ENCODE data around the gene SIGLEC8.

SIGLEC8 gene

GRCh38 chr19:51462276-51462675, 4.0 kb upstream of the SIGLEC8 start:
- ChIA-PET CTCF (no interaction called here), POLR2A (no interaction called here)
- no peak for TF ChIP-seq BHLHE40 (IDR thresholded peaks at IDR 0.05; ENCODE audit: borderline replicate concordance)
- TF ChIP-seq TARDBP (IDR thresholded peaks at IDR 0.05), result no peak
- no peak for DNase-seq (ENCODE audit: extremely low spot score)

GRCh38 chr19:51461723-51462161, 3.5 kb upstream of the SIGLEC8 start:
- CTCF ChIA-PET, result no interaction called here

GRCh38 chr19:51460164-51460992, 2.1 kb upstream of the SIGLEC8 start:
- TF ChIP-seq HDGF (IDR thresholded peaks at IDR 0.05; ENCODE audit: borderline replicate concordance) (no peak), FOXK2 (IDR thresholded peaks at IDR 0.05) (no peak), SUZ12 (IDR thresholded peaks at IDR 0.05) (no peak)
- ChIA-PET CTCF (no interaction called here), POLR2A (no interaction called here)
- DNase-seq (ENCODE audit: extremely low spot score), result peak; percentile 30

More at GRCh38 chr19:51461723-51462161, 3.5 kb upstream of the SIGLEC8 start:
- POLR2A ChIA-PET, result no interaction called here
- no peak for DNase-seq (ENCODE audit: extremely low spot score)
- TF ChIP-seq FOXA1 (IDR thresholded peaks at IDR 0.05), result no peak
- TF ChIP-seq HDGF (IDR thresholded peaks at IDR 0.05; ENCODE audit: borderline replicate concordance), result no peak
- TF ChIP-seq TARDBP (IDR thresholded peaks at IDR 0.05), result no peak
- TF ChIP-seq ELF4 (IDR thresholded peaks at IDR 0.05), result no peak
- no peak for TF ChIP-seq SP1 (IDR thresholded peaks at IDR 0.05)
- no peak for TF ChIP-seq NFRKB (IDR thresholded peaks at IDR 0.05)
- TF ChIP-seq ZNF384 (IDR thresholded peaks at IDR 0.05), result no peak
- TF ChIP-seq CTBP1 (IDR thresholded peaks at IDR 0.05; ENCODE audit: borderline replicate concordance), result no peak
- TF ChIP-seq SUZ12 (IDR thresholded peaks at IDR 0.05), result no peak
- no peak for TF ChIP-seq LEF1 (IDR thresholded peaks at IDR 0.05; ENCODE audit: borderline replicate concordance)
- no peak for TF ChIP-seq L3MBTL2 (conservative IDR thresholded peaks at IDR 0.05)
- TF ChIP-seq BHLHE40 (IDR thresholded peaks at IDR 0.05; ENCODE audit: borderline replicate concordance), result no peak
- TF ChIP-seq ARNT (IDR thresholded peaks at IDR 0.05), result no peak
- TF ChIP-seq FOXK2 (IDR thresholded peaks at IDR 0.05), result no peak

- POLR2A ChIA-PET, result no interaction called here
- no peak for DNase-seq (ENCODE audit: extremely low spot score)
- CTCF ChIA-PET, result no interaction called here
- TF ChIP-seq L3MBTL2 (conservative IDR thresholded peaks at IDR 0.05), result no peak
Measured at GRCh38 chr19:51458899-51459505, 748 bp upstream of the SIGLEC8 start.

- ChIA-PET CTCF (no interaction called here), POLR2A (no interaction called here)
- TF ChIP-seq TARDBP (IDR thresholded peaks at IDR 0.05), result no peak
- TF ChIP-seq BHLHE40 (IDR thresholded peaks at IDR 0.05; ENCODE audit: borderline replicate concordance), result no peak
- no peak for TF ChIP-seq ARNT (IDR thresholded peaks at IDR 0.05)
- TF ChIP-seq FOXA1 (IDR thresholded peaks at IDR 0.05), result no peak
- no peak for TF ChIP-seq ELF4 (IDR thresholded peaks at IDR 0.05)
- TF ChIP-seq LEF1 (IDR thresholded peaks at IDR 0.05; ENCODE audit: borderline replicate concordance), result no peak
- no peak for DNase-seq (ENCODE audit: extremely low spot score)
Measured at GRCh38 chr19:51457351-51458013, 772 bp downstream of the SIGLEC8 start.

GRCh38 chr19:51456541-51457290, 1.5 kb downstream of the SIGLEC8 start:
- TF ChIP-seq FOXM1 (IDR thresholded peaks at IDR 0.05; ENCODE audit: borderline replicate concordance), result no peak
- no peak for TF ChIP-seq TARDBP (IDR thresholded peaks at IDR 0.05)
- no peak for TF ChIP-seq L3MBTL2 (conservative IDR thresholded peaks at IDR 0.05)
- no peak for TF ChIP-seq NFRKB (IDR thresholded peaks at IDR 0.05)
- no peak for TF ChIP-seq LEF1 (IDR thresholded peaks at IDR 0.05; ENCODE audit: borderline replicate concordance)
- TF ChIP-seq ELF4 (IDR thresholded peaks at IDR 0.05), result no peak
- no peak for TF ChIP-seq BHLHE40 (IDR thresholded peaks at IDR 0.05; ENCODE audit: borderline replicate concordance)
- TF ChIP-seq SUZ12 (IDR thresholded peaks at IDR 0.05), result no peak
- no peak for TF ChIP-seq SP1 (IDR thresholded peaks at IDR 0.05)
- ChIA-PET CTCF (no interaction called here), POLR2A (no interaction called here)
- DNase-seq (ENCODE audit: extremely low spot score), result no peak

GRCh38 chr19:51450730-51451307, 7.4 kb downstream of the SIGLEC8 start:
- CTCF ChIA-PET, result no interaction called here

More at GRCh38 chr19:51450730-51451307, 7.4 kb downstream of the SIGLEC8 start:
- POLR2A ChIA-PET, result no interaction called here
- TF ChIP-seq ARNT (IDR thresholded peaks at IDR 0.05) (no peak), TARDBP (IDR thresholded peaks at IDR 0.05) (no peak), FOXA1 (IDR thresholded peaks at IDR 0.05) (no peak), L3MBTL2 (conservative IDR thresholded peaks at IDR 0.05) (no peak), BHLHE40 (IDR thresholded peaks at IDR 0.05; ENCODE audit: borderline replicate concordance) (no peak), FOXK2 (IDR thresholded peaks at IDR 0.05) (no peak), SP1 (IDR thresholded peaks at IDR 0.05) (no peak), LEF1 (IDR thresholded peaks at IDR 0.05; ENCODE audit: borderline replicate concordance) (no peak), NFRKB (IDR thresholded peaks at IDR 0.05) (no peak), SUZ12 (IDR thresholded peaks at IDR 0.05) (no peak), HDGF (IDR thresholded peaks at IDR 0.05; ENCODE audit: borderline replicate concordance) (no peak), ELF4 (IDR thresholded peaks at IDR 0.05) (no peak), CTBP1 (IDR thresholded peaks at IDR 0.05; ENCODE audit: borderline replicate concordance) (no peak), FOXM1 (IDR thresholded peaks at IDR 0.05; ENCODE audit: borderline replicate concordance) (no peak)
- no peak for DNase-seq (ENCODE audit: extremely low spot score)
